Upper lobe of left lung (tissue), 4 donors: Measurements from ENCODE around the gene ALAD.

Experiments
- CTCF ChIP-seq, 6 experiments: fragments of 450-650 bp in 4 of 6; fragments of 200-600 bp in 2 of 6; sonication (generic) in 2 of 6; IDR thresholded peaks; one replicate each; pipeline ENCODE4 v1.5.1; 2016 to 2019; ENCODE audit warnings: antibody characterized with exemption in 6 of 6
- EP300 ChIP-seq, 4 donors: sonication (generic); formaldehyde crosslinking; IDR thresholded peaks; one replicate each; pipeline ENCODE4 v1.5.1; 2017; ENCODE audit warnings: antibody characterized with exemption in 4 of 4, control low read depth in 2 of 4
- POLR2A ChIP-seq, 4 donors: fragments of 450-650 bp; IDR thresholded peaks; one replicate each; pipeline ENCODE4 v1.5.1; 2016 to 2017; ENCODE audit warnings: antibody characterized with exemption in 4 of 4, mild to moderate bottlenecking in 2 of 4
- POLR2AphosphoS5 ChIP-seq, 2 donors: sonication (generic); formaldehyde crosslinking; IDR thresholded peaks; one replicate each; pipeline ENCODE4 v1.5.1; 2017; ENCODE audit warnings: antibody characterized with exemption in 2 of 2

GRCh38 chr9:113391917-113392316, 9.2 kb downstream of the ALAD start:
- TF ChIP-seq CTCF (IDR thresholded peaks at IDR 0.05) = no peak
- no peak for TF ChIP-seq POLR2AphosphoS5 (IDR thresholded peaks at IDR 0.05)
- no peak for TF ChIP-seq POLR2A (IDR thresholded peaks at IDR 0.05)
- TF ChIP-seq EP300 (IDR thresholded peaks at IDR 0.05) = no peak
